Muscle of back (tissue), 11 donors: ENCODE results near the gene DOC2B. TPM values are rescaled to one million over a fixed set of nuclear protein-coding genes. Genes with fewer than 3 reads are reported as not detected.

Experiments
- DNase-seq, 3 donors: peaks; one replicate each; pipeline versions ENCODE4 v3.0.0 to v3.0.0-alpha.2; 2013
- polyA plus RNA-seq, 10 donors: library from polyadenylated mRNA; unstranded; fragments of 120-200 nt; gene quantifications; one replicate each; pipeline ENCODE4 v1.2.1, GENCODE V29; 2013; ENCODE audit not compliant: insufficient read length in 10 of 10

Gene DOC2B
- polyA plus RNA-seq, 10 donors: 3.2 to 6.1 (median 4.6) TPM

DNA sequence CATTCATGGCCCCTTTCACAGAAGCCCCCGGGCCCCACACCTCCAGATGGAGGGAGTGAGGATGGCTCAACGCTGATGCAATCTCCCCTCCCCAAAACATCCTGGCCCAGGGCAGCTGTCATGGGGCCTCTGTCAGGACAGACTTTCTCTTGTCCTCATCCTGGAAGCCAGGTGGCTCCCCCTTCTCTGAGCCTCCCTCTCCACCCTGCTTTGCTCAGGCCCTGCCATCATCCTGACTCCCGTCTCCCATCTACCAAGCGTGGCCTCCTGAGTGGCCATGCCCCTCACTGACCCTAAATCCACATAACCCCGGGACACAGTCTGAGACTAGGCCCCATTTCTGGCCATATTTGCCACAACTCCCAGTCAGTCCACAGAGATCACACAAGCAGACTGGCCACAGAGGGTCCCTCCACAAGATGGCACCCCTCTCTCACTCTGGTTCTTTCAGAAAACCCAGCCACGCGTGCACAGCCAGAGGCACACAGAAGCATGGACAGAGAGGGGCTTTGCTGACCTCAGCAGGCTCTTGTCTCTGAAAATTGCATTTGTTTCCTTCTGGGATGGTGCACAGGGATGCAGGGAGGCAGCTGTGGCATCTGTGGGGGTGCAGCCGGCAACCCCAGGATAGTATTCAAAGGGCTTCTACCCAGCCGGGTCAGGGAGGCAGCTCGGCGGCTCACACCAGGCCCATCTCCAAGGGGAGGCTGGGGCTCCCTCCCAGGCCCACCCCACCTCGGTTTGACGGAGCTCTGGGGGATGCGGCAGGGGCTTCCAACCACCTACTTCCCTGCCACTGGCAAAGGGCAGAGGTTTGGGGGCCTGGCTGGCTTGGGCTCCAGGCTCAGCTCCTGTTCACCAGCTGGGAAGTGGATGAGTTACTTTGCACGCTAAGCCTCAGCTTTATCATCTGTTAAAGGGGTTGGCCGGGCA is 16.9 kb downstream of the DOC2B start:
- peak; percentile 50 to 85 (median 73) for DNase-seq

GRCh38 chr17:163514-164098 is 17.8 kb downstream of the DOC2B start:
- no peak for DNase-seq

- no peak for DNase-seq
Measured at GRCh38 chr17:162689-163088, 18.8 kb downstream of the DOC2B start.

DNA sequence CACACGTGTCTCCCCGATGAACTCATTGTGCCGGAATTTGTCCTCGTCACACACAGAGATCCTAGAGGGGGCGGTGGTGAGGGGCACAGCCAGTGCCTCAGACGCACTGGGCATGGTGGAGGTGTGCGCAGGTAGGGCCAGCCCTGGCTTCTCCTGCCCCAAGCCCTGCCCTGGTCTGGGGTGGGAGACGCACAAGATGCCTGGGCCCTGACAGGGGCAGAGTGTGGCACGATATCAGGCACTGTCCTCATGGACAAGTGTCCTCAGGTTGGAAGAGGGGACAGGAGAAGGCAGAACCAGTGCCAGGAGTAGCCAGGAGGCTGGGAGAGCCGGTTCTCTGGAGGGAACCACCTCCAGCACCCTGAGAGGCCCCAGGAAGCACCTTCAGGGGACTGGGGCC is 20.0 kb downstream of the DOC2B start:
- DNase-seq: no peak

DNA sequence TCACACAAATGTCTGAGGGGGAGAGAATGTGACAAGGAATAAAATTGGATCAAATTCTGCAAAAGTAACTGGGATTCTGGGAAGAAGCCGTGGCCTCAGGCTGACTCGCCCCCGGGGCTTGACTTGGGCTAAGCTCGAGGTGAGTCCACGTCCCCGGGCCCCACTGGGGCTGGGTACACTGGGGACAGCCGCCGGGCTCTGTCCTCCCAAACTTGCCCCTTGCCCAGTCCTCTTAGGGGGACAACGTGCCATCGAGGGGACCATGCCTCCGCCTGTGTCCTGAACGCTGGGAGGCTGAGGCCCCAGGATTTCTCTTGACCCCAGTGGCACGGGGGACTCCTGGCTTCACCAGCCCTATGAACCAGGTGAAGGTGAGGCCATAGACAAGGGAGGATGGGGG is 21.1 kb downstream of the DOC2B start:
- no peak for DNase-seq

GRCh38 chr17:159609-160008 is 21.8 kb downstream of the DOC2B start:
- DNase-seq: no peak

- no peak for DNase-seq
Measured at GRCh38 chr17:158379-158778, 23.1 kb downstream of the DOC2B start.

DNA sequence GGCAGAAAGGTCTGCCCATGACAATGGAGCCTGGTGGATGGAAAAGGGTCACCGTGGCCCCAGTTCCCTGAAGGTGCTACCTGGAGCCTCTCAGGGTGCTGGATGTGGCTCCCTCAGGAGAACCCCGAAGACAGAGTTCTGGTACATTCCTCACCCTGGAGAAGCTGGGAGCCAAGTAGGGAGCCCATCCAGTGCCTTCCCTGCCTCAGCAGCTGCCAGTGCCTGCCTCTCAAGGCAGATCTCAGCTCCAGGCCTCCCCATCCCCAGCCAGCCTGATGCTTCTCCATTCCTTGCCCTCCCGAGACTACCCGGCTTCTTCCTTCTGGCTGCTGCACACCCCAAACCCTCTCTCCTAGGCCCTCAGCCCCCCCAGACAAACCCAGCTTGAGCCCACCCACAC is 23.5 kb downstream of the DOC2B start:
- DNase-seq: no peak

GRCh38 chr17:156946-157345 is 24.5 kb downstream of the DOC2B start:
- no peak for DNase-seq

DNA sequence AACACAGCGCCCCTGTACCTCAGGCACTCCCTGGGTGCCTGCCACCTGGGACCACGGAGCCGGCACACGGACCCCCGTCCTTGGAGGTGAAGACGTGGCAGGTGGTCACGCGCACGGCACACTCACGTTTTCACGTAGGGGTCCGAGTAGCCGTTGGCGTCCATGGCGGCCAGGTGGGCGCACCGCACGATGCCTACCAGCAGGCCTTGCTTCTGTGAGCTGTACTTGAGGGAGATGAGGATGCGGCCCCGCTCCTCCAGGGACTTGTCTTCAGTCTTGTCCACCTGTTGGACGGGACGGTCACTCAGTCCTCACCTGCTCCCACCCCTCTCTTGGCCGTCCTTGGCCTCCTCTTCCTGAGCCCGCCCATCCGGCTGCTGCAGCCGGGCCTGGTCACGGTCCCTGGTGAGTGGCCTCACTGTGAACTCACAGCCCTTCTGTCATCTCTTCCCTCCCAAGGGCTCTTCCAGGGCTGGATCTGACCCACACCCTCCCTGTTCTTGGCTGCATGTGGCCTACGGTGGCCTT is 25.3 kb downstream of the DOC2B start:
- no peak for DNase-seq

- DNase-seq: no peak
Measured at GRCh38 chr17:155576-155975, 25.9 kb downstream of the DOC2B start.

- no peak for DNase-seq
Measured at GRCh38 chr17:153851-154250, 27.6 kb downstream of the DOC2B start.

- no peak for DNase-seq
Measured at GRCh38 chr17:152860-153420, 28.5 kb downstream of the DOC2B start.

GRCh38 chr17:151886-152859 is 29.3 kb downstream of the DOC2B start:
- no peak for DNase-seq

DNA sequence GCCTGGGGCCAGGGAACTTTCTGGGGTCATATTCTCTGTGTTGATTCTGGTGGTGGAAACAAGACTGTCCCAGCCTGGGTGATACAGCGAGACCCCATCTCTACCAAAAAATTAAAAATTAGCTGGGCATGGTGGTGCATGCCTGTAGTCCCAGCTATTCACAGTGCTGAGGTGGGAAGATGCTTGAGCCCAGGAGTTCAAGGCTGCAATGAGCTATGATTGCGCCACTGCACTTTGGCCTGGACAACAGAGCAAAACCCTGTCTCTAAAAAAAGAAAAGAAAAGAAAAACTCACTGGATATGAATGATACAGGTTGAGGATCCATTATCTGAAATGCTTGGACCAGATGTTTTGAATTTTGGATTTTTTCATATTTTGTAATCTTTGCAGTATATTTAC is 30.4 kb downstream of the DOC2B start:
- DNase-seq: no peak

- no peak for DNase-seq
Measured at GRCh38 chr17:149897-150584, 31.4 kb downstream of the DOC2B start.

GRCh38 chr17:149231-149630 is 32.2 kb downstream of the DOC2B start:
- DNase-seq: no peak

- DNase-seq: no peak
Measured at GRCh38 chr17:148757-149156, 32.7 kb downstream of the DOC2B start.

DNA sequence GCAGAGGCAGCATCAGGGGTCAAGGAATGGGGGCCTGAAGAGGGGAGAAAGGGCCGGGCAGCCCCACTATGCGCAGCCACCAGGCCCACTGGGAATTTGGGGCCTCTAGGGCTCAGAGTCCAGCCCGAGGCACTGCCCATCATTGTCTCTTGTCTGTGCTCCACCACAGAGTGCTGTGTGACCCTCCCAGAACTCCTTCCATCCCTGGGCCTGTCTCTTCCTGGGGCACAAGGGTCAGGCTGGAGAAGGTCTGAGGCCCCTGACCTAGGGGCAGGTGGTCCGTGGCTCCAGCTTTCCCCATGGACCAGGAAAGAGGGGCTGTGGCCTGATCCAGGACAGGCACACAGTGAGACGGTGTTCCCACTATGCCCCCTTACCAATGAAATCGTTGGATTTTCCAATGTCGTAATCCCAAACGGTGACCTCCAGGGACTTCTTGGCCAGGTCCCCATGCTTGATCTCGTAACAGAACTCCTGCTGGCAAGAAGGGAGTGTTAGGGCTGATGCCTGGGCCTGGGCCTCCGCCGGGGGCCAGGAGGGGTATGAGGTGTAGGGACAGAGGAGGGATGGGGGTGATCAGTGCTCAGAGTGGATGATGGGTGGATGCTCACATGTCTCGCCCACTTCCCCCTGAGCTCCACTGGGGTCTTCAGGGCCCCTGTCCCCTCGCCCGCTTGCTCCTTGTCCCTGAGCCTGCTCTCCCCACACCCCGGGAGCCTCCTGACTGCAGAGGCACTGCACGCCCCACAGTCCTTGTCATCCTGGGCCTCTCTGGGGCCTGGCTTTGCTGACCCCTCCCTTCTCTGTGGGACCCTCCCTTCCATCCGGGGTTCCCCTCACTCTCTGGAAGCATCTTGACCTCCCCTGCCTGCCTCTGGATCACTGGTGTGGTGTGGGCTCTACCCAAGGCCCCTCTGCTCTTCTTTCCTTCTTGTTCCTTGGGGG is 33.4 kb downstream of the DOC2B start:
- no peak for DNase-seq
